Thyroid gland (tissue), 4 donors: Measurements from ENCODE around the gene BCR. TPM values are rescaled to one million over a fixed set of nuclear protein-coding genes. Genes with fewer than 3 reads are reported as not detected.

ENCODE experiments used
- DNase-seq, 2 donors: peaks; one replicate each; pipeline ENCODE4 v3.0.0-alpha.2; 2019
- H3K27ac ChIP-seq, 3 donors: fragments of 200-600 bp; sonication (generic); 1 replicate in 2 of 3; 2 replicates in 1 of 3; pipeline ENCODE4 v1.5.1; 2016 to 2019; ENCODE audit warnings: mild to moderate bottlenecking in 1 of 3, moderate library complexity in 1 of 3
- H3K27me3 ChIP-seq: fragments of 200-600 bp; sonication (generic); one replicate; pipeline ENCODE4 v1.5.1; 2019
- H3K36me3 ChIP-seq, 2 donors: fragments of 200-600 bp; sonication (generic); one replicate each; pipeline ENCODE4 v1.5.1; 2016 to 2019
- H3K4me1 ChIP-seq, 2 donors: fragments of 200-600 bp; sonication (generic); one replicate each; pipeline ENCODE4 v1.5.1; 2017 to 2019
- H3K4me3 ChIP-seq, 3 donors: fragments of 200-600 bp; sonication (generic); replicated peaks in 1 of 3; 1 replicate in 2 of 3; 2 replicates in 1 of 3; pipeline ENCODE4 v1.5.1; 2016; ENCODE audit warnings: mild to moderate bottlenecking in 1 of 3
- H3K9me3 ChIP-seq: fragments of 200-600 bp; sonication (generic); one replicate; pipeline ENCODE4 v1.5.1; 2017
- CTCF ChIP-seq, 6 experiments: fragments of 200-600 bp in 3 of 6; fragments of 450-650 bp in 3 of 6; sonication (generic) in 3 of 6; IDR thresholded peaks; one replicate each; pipeline ENCODE4 v1.5.1; 2016 to 2019; ENCODE audit warnings: antibody characterized with exemption in 6 of 6, mild to moderate bottlenecking in 2 of 6, inconsistent platforms in 1 of 6, moderate library complexity in 1 of 6
- POLR2A ChIP-seq, 2 donors: fragments of 450-650 bp; IDR thresholded peaks; one replicate each; pipeline ENCODE4 v1.6.1; 2017; ENCODE audit warnings: antibody characterized with exemption in 2 of 2, mild to moderate bottlenecking in 2 of 2, moderate library complexity in 1 of 2
- WGBS, 2 donors: methylation state at CpG; one replicate each; pipeline ENCODE4 v1.1.5; 2017; 5-methylcytosine and 5-hydroxymethylcytosine counted together
- intact Hi-C: fragments of 100-400 bp; cut with DNase I; formaldehyde crosslinking; loops from one replicate; pipeline ENCODE4 v1.15.1; 2023
- total RNA-seq, 4 donors: library from RNA; depleted of rRNA; stranded (reverse); fragments of >200 nt; gene quantifications; one replicate each; pipeline ENCODE4 v1.2.3, GENCODE V29; 2016

BCR gene
- total RNA-seq, 4 donors from 2014 or later = 80.1 to 127 (median 87.7) TPM

- WGBS, 2 donors = 26 to 34% methylated on average over 9 of the region's 9 CpGs
- intact Hi-C loops = loop anchor here (2.0 kb wide), 1 partner anchor 102 kb away; no protein-coding TSS in a partner anchor
- DNase-seq = peak; percentile 67 to 72
- TF ChIP-seq CTCF (IDR thresholded peaks at IDR 0.05) (peak; percentile 89 to 97 (median 94)), POLR2A (IDR thresholded peaks at IDR 0.05) (no peak)
- peaks cover 35 to 36% of the 10 kb centered on the region in 2 donors for H3K4me1 ChIP-seq
- no peaks in the 10 kb centered on the region for H3K36me3 ChIP-seq
- no peaks in the 10 kb centered on the region for H3K9me3 ChIP-seq
- peak overlapping the region in 1 of 3 donors; percentile 61 for H3K27ac ChIP-seq
- no peaks in the 10 kb centered on the region for H3K27me3 ChIP-seq
- H3K4me3 ChIP-seq = no peak overlapping the region
Measured at GRCh38 chr22:23178512-23179254, 1.6 kb upstream of the BCR start.

GRCh38 chr22:23179381-23180299 lies 669 bp upstream of the BCR start:
- TF ChIP-seq CTCF (IDR thresholded peaks at IDR 0.05) = no peak
- TF ChIP-seq POLR2A (IDR thresholded peaks at IDR 0.05) = no peak
- H3K27me3 ChIP-seq = no peaks in the 10 kb centered on the region
- DNase-seq = peak; percentile 55
- 51 to 59% methylated on average over 4 to 16 of the region's 25 CpGs for WGBS, 2 donors
- no peaks in the 10 kb centered on the region for H3K9me3 ChIP-seq
- intact Hi-C loops = loop anchor here (2.0 to 5.0 kb wide), 2 partner anchors 38 to 101 kb away; no protein-coding TSS in a partner anchor
- H3K4me3 ChIP-seq = peak overlapping the region in 2 of 3 donors; percentile 30 to 36
- peaks cover 42% of the 10 kb centered on the region in 2 donors for H3K4me1 ChIP-seq
- peak overlapping the region; percentile 53 to 61 (median 56) for H3K27ac ChIP-seq
- H3K36me3 ChIP-seq = no peaks in the 10 kb centered on the region

GRCh38 chr22:23180893-23181720 lies 798 bp downstream of the BCR start:
- intact Hi-C loops = loop anchor here (5.0 kb wide), 1 partner anchor 36 kb away; no protein-coding TSS in a partner anchor
- Histone ChIP-seq H3K27ac (peak overlapping the region; percentile 2 to 74 (median 63)), H3K27me3 (no peaks in the 10 kb centered on the region), H3K9me3 (no peaks in the 10 kb centered on the region), H3K36me3 (no peaks in the 10 kb centered on the region), H3K4me1 (peaks cover 51 to 55% of the 10 kb centered on the region in 2 donors), H3K4me3 (peak overlapping the region in 2 of 3 donors; percentile 26 to 69)
- no peak for TF ChIP-seq POLR2A (IDR thresholded peaks at IDR 0.05)
- no peak for TF ChIP-seq CTCF (IDR thresholded peaks at IDR 0.05)
- 37 to 43% methylated on average over 9 to 17 of the region's 112 CpGs for WGBS, 2 donors
- peak in 1 of 2 donors; percentile 48 for DNase-seq

GRCh38 chr22:23181721-23182308 lies 1.5 kb downstream of the BCR start:
- Histone ChIP-seq H3K27ac (peak overlapping the region; percentile 2 to 74 (median 63)), H3K4me3 (peak overlapping the region; percentile 3 to 69 (median 26)), H3K36me3 (no peaks in the 10 kb centered on the region), H3K27me3 (no peaks in the 10 kb centered on the region), H3K9me3 (no peaks in the 10 kb centered on the region), H3K4me1 (peaks cover 55 to 59% of the 10 kb centered on the region in 2 donors)
- intact Hi-C loops = loop anchor here (5.0 kb wide), 1 partner anchor 35 kb away; no protein-coding TSS in a partner anchor
- TF ChIP-seq POLR2A (IDR thresholded peaks at IDR 0.05) = no peak
- no peak for TF ChIP-seq CTCF (IDR thresholded peaks at IDR 0.05)
- WGBS, 2 donors = 51 to 52% methylated on average over 24 to 33 of the region's 43 CpGs
- no peak for DNase-seq
